Osteoblast (primary cell): ENCODE data around the gene ITGA7. TPM values are rescaled to one million over a fixed set of nuclear protein-coding genes. Genes with fewer than 3 reads are reported as not detected.

Experiments used
- DNase-seq: peaks from one replicate; pipeline ENCODE4 v3.0.0; 2011; ENCODE audit warnings: low spot score, mixed read lengths; ENCODE audit not compliant: insufficient read length; ENCODE audit errors: missing footprints
- H2AFZ ChIP-seq: 2 replicates; pipeline ENCODE4 v1.6.0; 2011; ENCODE audit warnings: mild to moderate bottlenecking, low read length
- H3K27ac ChIP-seq: 2 replicates; pipeline ENCODE4 v1.5.1; 2011; ENCODE audit warnings: mild to moderate bottlenecking, low read depth, low read length, moderate library complexity
- H3K27me3 ChIP-seq: 2 replicates; pipeline ENCODE4 v1.6.0; 2012; ENCODE audit warnings: mild to moderate bottlenecking, control low read depth, inconsistent platforms, low read length, moderate library complexity; ENCODE audit not compliant: insufficient read depth
- H3K36me3 ChIP-seq: 2 replicates; pipeline ENCODE4 v1.5.1; 2011; ENCODE audit warnings: mild to moderate bottlenecking, low read length, control low read depth, moderate library complexity; ENCODE audit not compliant: insufficient read depth
- H3K4me1 ChIP-seq: 2 replicates; pipeline ENCODE4 v1.5.1; 2011; ENCODE audit warnings: mild to moderate bottlenecking, low read length, control low read depth, moderate library complexity; ENCODE audit not compliant: insufficient read depth
- H3K4me2 ChIP-seq: 2 replicates; pipeline ENCODE4 v1.6.0; 2011; ENCODE audit warnings: mild to moderate bottlenecking, low read length; ENCODE audit not compliant: insufficient read depth
- H3K4me3 ChIP-seq: fragments of 200-600 bp; sonication (generic); 3 replicates; pipeline ENCODE4 v1.5.1; 2012; ENCODE audit warnings: mild to moderate bottlenecking, low read length, inconsistent platforms; ENCODE audit not compliant: insufficient read depth
- H3K79me2 ChIP-seq: 2 replicates; pipeline ENCODE4 v1.6.0; 2012; ENCODE audit warnings: mild to moderate bottlenecking, low read length, control low read depth, inconsistent platforms; ENCODE audit not compliant: insufficient read depth
- H3K9me3 ChIP-seq: 2 replicates; pipeline ENCODE4 v1.5.1; 2011; ENCODE audit warnings: low read depth, low read length, control low read depth
- H4K20me1 ChIP-seq: 2 replicates; pipeline ENCODE4 v1.6.0; 2012; ENCODE audit warnings: mild to moderate bottlenecking, low read length, control low read depth; ENCODE audit not compliant: insufficient read depth
- CTCF ChIP-seq: IDR thresholded peaks from 2 replicates; pipeline ENCODE4 v1.5.1; 2011; ENCODE audit warnings: mild to moderate bottlenecking, low read depth, low read length, moderate library complexity; ENCODE audit errors: extremely low read depth
- total RNA-seq: library from RNA; depleted of rRNA; stranded (reverse); fragments of >200 nt; gene quantifications from 2 replicates; pipeline ENCODE4 v1.2.3, GENCODE V29; 2012

Gene ITGA7
- total RNA-seq, 1 donor: 22.4 TPM

GRCh38 chr12:55733021-55733555 lies 25.4 kb upstream of the ITGA7 start:
- Histone ChIP-seq H3K27ac (no peak overlapping the region), H3K36me3 (no peaks in the 10 kb centered on the region), H3K27me3 (no peaks in the 10 kb centered on the region), H2AFZ (no peak overlapping the region), H3K4me2 (no peak overlapping the region), H3K4me1 (peaks cover 25% of the 10 kb centered on the region), H3K79me2 (peaks cover 26% of the 10 kb centered on the region), H3K4me3 (no peak overlapping the region), H3K9me3 (no peaks in the 10 kb centered on the region), H4K20me1 (peaks cover 3% of the 10 kb centered on the region)
- TF ChIP-seq CTCF: no peak
- peak; percentile 78 for DNase-seq

GRCh38 chr12:55732288-55732687 lies 24.6 kb upstream of the ITGA7 start:
- no peaks in the 10 kb centered on the region for H3K27me3 ChIP-seq
- no peak for DNase-seq
- no peaks in the 10 kb centered on the region for H3K9me3 ChIP-seq
- H3K4me1 ChIP-seq: peaks cover 20% of the 10 kb centered on the region
- no peak overlapping the region for H3K27ac ChIP-seq
- H3K4me3 ChIP-seq: no peak overlapping the region
- peaks cover 4% of the 10 kb centered on the region for H3K36me3 ChIP-seq
- no peak for TF ChIP-seq CTCF
- H3K79me2 ChIP-seq: peaks cover 34% of the 10 kb centered on the region
- H4K20me1 ChIP-seq: peaks cover 11% of the 10 kb centered on the region
- no peak overlapping the region for H2AFZ ChIP-seq
- H3K4me2 ChIP-seq: no peak overlapping the region

- Histone ChIP-seq H3K27ac (peak overlapping the region; percentile 96), H3K36me3 (peaks cover 26% of the 10 kb centered on the region), H4K20me1 (peaks cover 31% of the 10 kb centered on the region), H3K9me3 (no peaks in the 10 kb centered on the region), H2AFZ (peak overlapping the region; percentile 43), H3K79me2 (peaks cover 55% of the 10 kb centered on the region), H3K27me3 (no peaks in the 10 kb centered on the region), H3K4me1 (peaks cover 41% of the 10 kb centered on the region), H3K4me3 (peak overlapping the region; percentile 97), H3K4me2 (peak overlapping the region; percentile 88)
- peak; percentile 17 for TF ChIP-seq CTCF
- no peak for DNase-seq
Measured at GRCh38 chr12:55729819-55730818, 22.4 kb upstream of the ITGA7 start.
